G401 (cell line): Measurements from ENCODE around the gene KLHL26. TPM values are rescaled to one million over a fixed set of nuclear protein-coding genes. Genes with fewer than 3 reads are reported as not detected.
"Not testable (repeated sequence)": the region's sequence is repeated elsewhere in the genome, so short reads cannot be mapped to it uniquely, and the experiment has no call there.

Experiments
- DNase-seq: peaks from one replicate; pipeline ENCODE4 v3.0.0-alpha.2; 2015; ENCODE audit warnings: low spot score
- in situ Hi-C: cut with HindIII; loops from 2 replicates; pipeline ENCODE4 v1.10.0; 2016; ENCODE audit warnings: low sequenced_read_pairs, mixed read lengths
- total RNA-seq: library from RNA; depleted of rRNA; stranded (reverse); fragments of >200 nt; shearing (Covaris generic); gene quantifications from 2 replicates; pipeline ENCODE4 v1.2.3, GENCODE V29; 2014

The KLHL26 gene
- total RNA-seq, 1 experiment from 2014 or later, result 8.3 TPM

- in situ Hi-C loops, result no loop called here
- DNase-seq, result no peak
Measured at GRCh38 chr19:18599485-18599884, 37.3 kb upstream of the KLHL26 start.

- in situ Hi-C loops, result not testable (repeated sequence)
Measured at GRCh38 chr19:18600692-18601397, 36.0 kb upstream of the KLHL26 start.

GRCh38 chr19:18601875-18602274, 35.0 kb upstream of the KLHL26 start:
- DNase-seq, result no peak
- in situ Hi-C loops, result no loop called here

More at GRCh38 chr19:18600692-18601397, 36.0 kb upstream of the KLHL26 start:
- not testable (repeated sequence) for DNase-seq

GRCh38 chr19:18603255-18603957, 33.4 kb upstream of the KLHL26 start:
- no peak for DNase-seq
- in situ Hi-C loops, result no loop called here

- in situ Hi-C loops, result no loop called here
- no peak for DNase-seq
Measured at GRCh38 chr19:18603958-18604819, 32.6 kb upstream of the KLHL26 start.

GRCh38 chr19:18604820-18605159, 32.0 kb upstream of the KLHL26 start:
- in situ Hi-C loops, result no loop called here
- no peak for DNase-seq

GRCh38 chr19:18605196-18605545, 31.7 kb upstream of the KLHL26 start:
- in situ Hi-C loops, result no loop called here
- no peak for DNase-seq

- no peak for DNase-seq
- in situ Hi-C loops, result no loop called here
Measured at GRCh38 chr19:18605546-18606280, 31.1 kb upstream of the KLHL26 start.

GRCh38 chr19:18606281-18607225, 30.3 kb upstream of the KLHL26 start, which contains the start of gene CRLF1:
Gene CRLF1 (minus strand): TSS chr19:18606799. CDS start chr19:18606656, 143 bp downstream.
- no peak for DNase-seq
- in situ Hi-C loops, result no loop called here

GRCh38 chr19:18607226-18608101, 29.4 kb upstream of the KLHL26 start:
- in situ Hi-C loops, result no loop called here
- DNase-seq, result no peak

- in situ Hi-C loops, result no loop called here
- DNase-seq, result no peak
Measured at GRCh38 chr19:18608102-18608804, 28.6 kb upstream of the KLHL26 start.

- in situ Hi-C loops, result no loop called here
- no peak for DNase-seq
Measured at GRCh38 chr19:18608805-18609716, 27.8 kb upstream of the KLHL26 start.

- DNase-seq, result no peak
- in situ Hi-C loops, result no loop called here
Measured at GRCh38 chr19:18609717-18610051, 27.1 kb upstream of the KLHL26 start.

- DNase-seq, result no peak
- in situ Hi-C loops, result no loop called here
Measured at GRCh38 chr19:18610245-18610555, 26.6 kb upstream of the KLHL26 start.

- in situ Hi-C loops, result no loop called here
- DNase-seq, result no peak
Measured at GRCh38 chr19:18610556-18611326, 26.1 kb upstream of the KLHL26 start.
